GM04503 (cell line): ENCODE data around the gene MAPK13.
"Not testable (repeated sequence)": the region's sequence is repeated elsewhere in the genome, so short reads cannot be mapped to it uniquely, and the experiment has no call there.

Experiments
- DNase-seq: peaks from one replicate; pipeline ENCODE4 v3.0.0-alpha.2; 2012; ENCODE audit warnings: low read depth

The MAPK13 gene

GRCh38 chr6:36127462-36128016, 2.8 kb upstream of the MAPK13 start:
- peak; percentile 71 for DNase-seq

- DNase-seq, result no peak
Measured at GRCh38 chr6:36128073-36128472, 2.2 kb upstream of the MAPK13 start.

GRCh38 chr6:36128793-36129192, 1.5 kb upstream of the MAPK13 start:
- DNase-seq, result no peak

GRCh38 chr6:36129334-36129733, 979 bp upstream of the MAPK13 start:
- not testable (repeated sequence) for DNase-seq

GRCh38 chr6:36130667-36131510, 576 bp downstream of the MAPK13 start:
- DNase-seq, result no peak

- no peak for DNase-seq
Measured at GRCh38 chr6:36131511-36132245, 1.4 kb downstream of the MAPK13 start.

- no peak for DNase-seq
Measured at GRCh38 chr6:36132246-36132895, 2.1 kb downstream of the MAPK13 start.

GRCh38 chr6:36133148-36133547, 2.8 kb downstream of the MAPK13 start:
- DNase-seq, result no peak

GRCh38 chr6:36133912-36134311, 3.6 kb downstream of the MAPK13 start:
- DNase-seq, result no peak

DNA sequence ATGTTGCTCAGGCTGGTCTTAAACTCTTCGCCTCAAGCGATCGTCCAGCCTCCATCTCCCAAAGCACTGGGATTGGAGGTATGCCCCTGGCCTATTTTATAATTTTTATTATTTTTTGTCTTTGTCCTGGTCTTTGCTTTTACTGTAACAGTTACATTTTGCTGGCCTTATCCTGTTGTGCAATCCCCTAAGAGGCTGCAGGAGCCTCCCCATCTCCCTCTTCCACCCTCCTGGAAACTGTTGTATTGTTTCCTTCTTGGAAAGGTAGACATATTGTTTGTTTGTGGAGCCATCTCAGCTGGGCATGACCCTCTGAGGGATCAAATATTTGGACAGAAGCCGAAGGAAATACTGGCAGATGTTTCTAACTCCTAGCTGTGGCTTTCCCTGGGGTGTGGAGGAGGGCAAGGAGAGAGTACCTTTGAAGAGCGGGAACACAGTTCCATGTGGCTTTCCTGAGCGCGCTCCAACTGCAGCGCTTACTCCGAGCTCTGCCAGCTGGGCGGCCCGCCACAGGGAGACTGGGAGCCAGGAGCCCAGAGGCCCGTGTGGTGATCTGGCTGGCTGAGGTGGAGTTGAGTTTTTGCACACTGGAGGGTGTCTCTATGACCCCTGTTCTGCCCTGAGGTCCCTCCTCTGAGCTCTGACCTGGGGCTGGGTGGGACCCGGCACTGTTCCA, 4.9 kb downstream of the MAPK13 start:
- no peak for DNase-seq

DNA sequence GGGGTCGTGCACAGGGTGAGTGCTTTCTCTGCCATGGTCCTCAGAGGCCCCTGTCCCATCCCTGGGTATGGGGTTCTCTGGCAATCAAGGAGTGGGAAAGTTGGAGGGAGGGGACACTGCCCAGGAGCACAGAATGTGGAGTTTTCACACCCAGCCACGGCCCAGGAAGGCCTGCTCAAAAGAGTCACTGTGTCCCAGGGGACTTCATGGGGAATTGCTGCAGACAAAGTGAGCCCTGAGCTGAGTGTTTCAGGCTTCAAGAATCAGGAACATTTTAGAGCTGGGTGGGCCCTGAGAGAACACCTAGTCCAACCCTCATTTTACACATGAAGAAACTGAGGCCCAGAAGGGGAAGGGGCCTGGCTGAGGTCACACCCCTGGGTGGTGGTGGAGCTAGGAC, 5.7 kb downstream of the MAPK13 start:
- DNase-seq, result no peak

GRCh38 chr6:36136551-36136950, 6.2 kb downstream of the MAPK13 start:
- DNase-seq, result no peak

- DNase-seq, result no peak
Measured at GRCh38 chr6:36138667-36139066, 8.4 kb downstream of the MAPK13 start.

DNA sequence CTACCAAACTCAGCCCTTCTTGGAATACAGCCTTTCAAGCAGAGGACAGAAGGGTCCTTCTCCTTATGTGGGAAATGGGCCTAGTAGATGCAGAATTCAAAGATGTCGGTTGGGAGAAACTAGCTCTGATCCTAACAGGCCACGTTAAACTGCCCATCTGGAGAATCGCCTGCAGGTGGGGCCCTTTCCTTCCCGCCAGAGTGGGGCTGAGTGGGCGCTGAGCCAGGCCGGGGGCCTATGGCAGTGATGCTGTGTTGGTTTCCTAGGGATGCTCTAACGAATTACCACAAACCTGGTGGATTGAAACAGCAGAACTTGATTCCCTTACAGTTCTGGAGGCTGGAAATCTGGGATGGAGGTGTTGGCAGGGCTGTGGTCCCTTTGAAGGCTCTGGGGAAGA, 9.1 kb downstream of the MAPK13 start:
- DNase-seq, result no peak

GRCh38 chr6:36139991-36140710, 9.8 kb downstream of the MAPK13 start:
- no peak for DNase-seq

- DNase-seq, result no peak
Measured at GRCh38 chr6:36141091-36141490, 10.8 kb downstream of the MAPK13 start.

- DNase-seq, result no peak
Measured at GRCh38 chr6:36141961-36142360, 11.6 kb downstream of the MAPK13 start.

DNA sequence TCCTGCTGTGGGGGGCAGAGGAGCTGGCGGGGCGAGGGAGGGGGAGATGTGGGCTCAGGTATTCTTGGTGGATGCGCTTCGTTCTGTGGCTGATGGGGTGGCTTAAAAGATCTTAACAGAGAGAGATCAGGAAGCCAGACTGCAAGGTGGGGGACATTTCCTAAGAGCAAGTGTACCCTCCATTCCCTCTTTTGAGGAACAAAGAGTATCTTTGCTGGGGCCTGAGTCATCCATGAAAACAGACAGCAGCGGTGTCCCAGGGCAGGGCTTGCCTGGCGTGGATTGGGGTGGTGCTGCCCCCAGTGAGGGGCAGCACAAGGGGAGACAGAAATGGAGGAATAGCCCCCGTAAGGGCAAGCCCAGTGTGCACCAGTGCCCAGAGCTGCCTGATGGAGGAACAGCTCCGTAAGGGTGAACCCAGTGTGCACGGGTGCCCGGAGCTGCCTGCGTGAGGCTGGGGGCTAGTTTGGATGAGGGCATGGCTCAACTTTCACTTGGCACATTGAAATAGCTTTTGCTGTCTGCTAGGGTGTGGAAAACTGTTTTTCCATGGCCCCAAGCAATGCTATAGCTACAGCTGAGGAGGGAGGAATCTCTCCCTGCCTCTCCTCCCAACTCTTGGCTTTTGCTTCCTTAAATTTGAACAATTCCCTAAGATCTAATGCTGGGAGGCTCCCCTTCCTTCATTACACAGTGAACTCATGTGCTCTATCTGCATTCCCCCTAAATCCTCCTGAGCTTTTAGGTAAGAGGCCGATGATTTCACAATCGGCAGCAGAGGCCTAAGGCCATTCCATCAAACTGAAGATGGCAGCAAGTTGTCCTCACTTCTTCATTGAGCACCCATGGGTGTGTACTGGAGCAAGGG, 12.9 kb downstream of the MAPK13 start:
- no peak for DNase-seq

- no peak for DNase-seq
Measured at GRCh38 chr6:36145495-36145894, 15.2 kb downstream of the MAPK13 start.

DNA sequence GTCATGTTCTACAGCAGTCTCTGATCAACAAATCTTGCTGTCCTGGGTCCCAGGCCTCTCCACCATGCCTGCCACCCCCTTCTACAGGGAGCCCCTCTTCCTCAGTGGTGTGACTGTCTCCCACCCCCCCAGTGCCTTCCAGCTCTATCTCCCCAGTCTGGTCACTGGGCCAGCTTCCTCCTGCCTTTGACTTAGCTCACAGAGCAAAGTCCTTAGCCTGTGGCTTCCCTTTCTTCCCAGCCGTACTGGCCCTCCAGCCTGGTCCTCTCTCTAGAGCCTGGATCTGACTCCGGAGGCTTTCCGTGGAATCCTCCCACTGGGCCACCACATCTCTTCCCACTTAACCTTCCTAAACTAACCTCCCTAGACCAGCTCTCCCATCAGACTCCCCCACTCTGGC, 17.0 kb downstream of the MAPK13 start:
- DNase-seq, result no peak
